Heart left ventricle (tissue), 13 donors: Measurements from ENCODE around the gene FAM228B.

Source experiments
- POLR2A ChIP-seq, 2 donors: fragments of 450-650 bp; IDR thresholded peaks; one replicate each; pipeline ENCODE4 v1.6.1; 2017; ENCODE audit warnings: antibody characterized with exemption in 2 of 2, mild to moderate bottlenecking in 2 of 2, moderate library complexity in 2 of 2
- TF ChIP-seq, protein P1 (sequence below), 12 donors: fragments of 200-600 bp; sonication (generic) in 4 of 12; IDR thresholded peaks; one replicate each; pipeline versions ENCODE4 v1.5.0 to v1.8.0; 2018 to 2022; ENCODE audit warnings: antibody characterized with exemption in 12 of 12, mild to moderate bottlenecking in 5 of 12
- donor health status: ischemic (EF 13 %, LVEDD 7.1; RV severe dilation, severe dysfunction).
- donor health status: DM: no; HTN: yes; CAD: no.
- donor health status: DM: no; HTN: no; CAD: no.
- donor health status: ischemic (EF 25% LVEDD 6.9; RV normal size, moderate dysfunction).
- donor health status: ischemic (EF 25% LVEDD 5.7; RV mildly dilated, moderate dysfunction).
- donor health status: ischemic (EF 35%, LVEDD 5.7; RV mildly dilated, moderate dysfunction).
- donor health status: nonischemic (EF 11% LVEDD 7.7; RV severe dilation, severe dysfunction).
- donor health status: DM: yes; HTN: yes; CAD: no.
- donor health status: PGD.
- donor health status: ischemic (EF 29% LVEDD 5.4; RV normal size, mild dysfunction).
- donor health status: nonischemic (EF 23%, LVEDD 6.1; RV moderate dilation, normal function).

DNA sequence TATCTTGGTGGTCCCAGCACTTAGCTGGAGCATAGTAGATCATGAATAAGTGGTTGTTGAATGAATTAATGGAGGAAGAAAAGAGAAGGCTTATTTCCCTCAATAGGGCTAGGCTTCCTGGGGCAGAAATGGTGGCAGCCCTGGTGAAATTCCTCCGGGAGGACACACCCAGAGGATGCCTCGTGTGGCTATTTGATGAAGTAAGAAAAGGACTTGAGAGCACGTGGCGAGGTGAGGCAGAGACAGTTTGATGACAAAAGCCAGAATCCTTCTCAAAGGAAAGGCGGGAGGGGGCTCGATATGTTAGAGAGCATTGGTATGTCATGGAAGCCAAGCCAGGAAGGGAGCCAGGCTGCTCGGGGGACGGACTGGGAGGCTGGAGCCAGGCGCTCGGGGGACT, 66.3 kb downstream of the FAM228B start:
- TF ChIP-seq, protein P1, sequence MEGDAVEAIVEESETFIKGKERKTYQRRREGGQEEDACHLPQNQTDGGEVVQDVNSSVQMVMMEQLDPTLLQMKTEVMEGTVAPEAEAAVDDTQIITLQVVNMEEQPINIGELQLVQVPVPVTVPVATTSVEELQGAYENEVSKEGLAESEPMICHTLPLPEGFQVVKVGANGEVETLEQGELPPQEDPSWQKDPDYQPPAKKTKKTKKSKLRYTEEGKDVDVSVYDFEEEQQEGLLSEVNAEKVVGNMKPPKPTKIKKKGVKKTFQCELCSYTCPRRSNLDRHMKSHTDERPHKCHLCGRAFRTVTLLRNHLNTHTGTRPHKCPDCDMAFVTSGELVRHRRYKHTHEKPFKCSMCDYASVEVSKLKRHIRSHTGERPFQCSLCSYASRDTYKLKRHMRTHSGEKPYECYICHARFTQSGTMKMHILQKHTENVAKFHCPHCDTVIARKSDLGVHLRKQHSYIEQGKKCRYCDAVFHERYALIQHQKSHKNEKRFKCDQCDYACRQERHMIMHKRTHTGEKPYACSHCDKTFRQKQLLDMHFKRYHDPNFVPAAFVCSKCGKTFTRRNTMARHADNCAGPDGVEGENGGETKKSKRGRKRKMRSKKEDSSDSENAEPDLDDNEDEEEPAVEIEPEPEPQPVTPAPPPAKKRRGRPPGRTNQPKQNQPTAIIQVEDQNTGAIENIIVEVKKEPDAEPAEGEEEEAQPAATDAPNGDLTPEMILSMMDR (IDR thresholded peaks at IDR 0.05): no peak
- TF ChIP-seq POLR2A (IDR thresholded peaks at IDR 0.05): no peak
